Stimulated activated CD8-positive, alpha-beta memory T cell treated with anti-CD3 and anti-CD28 coated beads, Interleukin-12 subunit alpha, Interleukin-12 subunit beta, amount 100 ng/mL, for 1 hour (primary cell): ENCODE results near the gene KLHL20.

Source experiments
- DNase-seq: peaks from one replicate; pipeline ENCODE4 v3.0.0-alpha.2; 2020; ENCODE audit warnings: low read depth

KLHL20 gene

DNA sequence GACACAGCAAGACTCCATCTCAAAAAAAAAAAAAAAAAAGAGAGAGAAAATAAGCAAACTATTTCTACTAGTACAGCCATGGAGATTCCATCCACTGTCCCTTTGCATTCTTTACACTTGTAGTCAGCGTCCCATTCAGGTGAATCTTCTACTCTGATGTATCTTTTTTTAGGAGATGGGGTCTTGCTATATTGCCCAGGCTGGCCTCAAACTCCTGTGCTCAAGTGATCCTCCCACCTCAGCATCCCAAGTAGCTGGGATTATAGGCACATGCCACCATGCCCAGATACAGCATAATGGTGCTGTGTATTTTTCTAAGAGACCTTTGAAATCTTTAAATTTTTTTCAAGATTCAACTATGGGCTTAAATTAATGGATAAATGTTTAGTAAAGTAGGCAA is 118.0 kb downstream of the KLHL20 start:
- DNase-seq: no peak
